Measurements from ENCODE around the gene DMD. TPM values are rescaled to one million over a fixed set of nuclear protein-coding genes. Genes with fewer than 3 reads are reported as not detected.

DMD gene
- total RNA-seq, 1 donor, result 2.4 TPM

DNA sequence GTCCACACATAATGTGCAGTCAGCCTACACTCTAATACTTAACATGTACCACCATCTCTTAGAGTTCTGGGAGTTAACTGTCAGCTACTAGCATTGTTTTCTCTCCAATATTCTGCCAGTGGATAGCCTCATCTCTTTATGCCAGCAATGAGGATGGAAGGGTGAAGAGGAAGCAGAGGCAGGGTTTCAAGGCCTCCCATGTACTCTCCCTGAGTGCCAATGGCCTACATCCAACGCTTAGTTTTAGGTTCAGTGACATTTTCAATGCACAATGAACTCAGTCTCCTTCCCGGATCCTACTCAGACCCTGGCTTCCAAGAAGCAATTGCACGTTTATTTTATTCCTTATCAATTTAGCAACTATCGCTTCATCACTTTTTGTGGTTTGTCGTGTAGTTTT lies 686.1 kb downstream of the DMD start:
- no peaks in the 10 kb centered on the region for H3K27me3 ChIP-seq (ENCODE audit: insufficient read depth, low read length)
- H3K9me3 ChIP-seq (ENCODE audit: low read depth, low read length), result no peaks in the 10 kb centered on the region
- H3K4me3 ChIP-seq (ENCODE audit: low read length), result no peak overlapping the region
- no peaks in the 10 kb centered on the region for H3K4me1 ChIP-seq (ENCODE audit: insufficient read depth, low read length)

DNA sequence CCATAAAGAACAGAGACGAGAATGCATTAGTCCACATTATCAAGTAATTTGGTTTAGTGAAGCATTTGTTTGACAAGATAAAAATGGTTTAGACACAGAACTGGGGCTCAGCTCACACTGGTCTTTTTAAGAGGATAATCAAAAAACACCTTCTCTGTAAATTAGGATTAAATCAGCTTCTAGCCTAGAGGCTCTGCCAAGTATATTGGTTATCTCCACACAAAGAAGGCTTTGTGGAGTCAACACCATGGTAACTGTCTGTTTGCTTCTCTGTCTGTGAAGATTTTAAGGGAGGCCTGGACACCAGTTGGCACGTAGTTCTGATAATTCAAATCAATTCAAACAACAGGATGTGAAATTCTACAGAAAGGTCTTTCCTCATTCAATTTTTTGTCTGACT lies 687.0 kb downstream of the DMD start:
- H3K27me3 ChIP-seq (ENCODE audit: insufficient read depth, low read length), result no peaks in the 10 kb centered on the region
- no peaks in the 10 kb centered on the region for H3K9me3 ChIP-seq (ENCODE audit: low read depth, low read length)
- H3K4me3 ChIP-seq (ENCODE audit: low read length), result no peak overlapping the region
- H3K4me1 ChIP-seq (ENCODE audit: insufficient read depth, low read length), result no peaks in the 10 kb centered on the region

DNA sequence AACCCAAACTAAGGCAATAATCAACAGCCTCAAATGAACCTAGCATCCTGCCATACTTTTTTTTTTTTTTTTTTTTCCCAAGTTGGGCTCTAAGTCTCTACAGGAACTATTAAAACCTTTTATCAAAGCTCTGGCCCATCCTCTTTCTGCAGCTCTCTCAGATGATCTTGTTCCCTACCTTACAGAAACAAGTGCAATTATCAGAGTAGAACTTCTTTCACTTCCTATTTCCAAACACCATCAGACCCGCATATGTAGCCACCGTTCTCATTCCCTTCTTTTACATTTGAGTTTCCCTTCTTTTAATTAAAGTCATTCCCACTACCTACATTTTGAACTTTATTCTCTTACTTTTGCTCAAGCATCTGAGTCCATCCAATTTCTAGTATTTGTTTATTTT lies 690.6 kb downstream of the DMD start:
- H3K27me3 ChIP-seq (ENCODE audit: insufficient read depth, low read length), result no peaks in the 10 kb centered on the region
- H3K4me1 ChIP-seq (ENCODE audit: insufficient read depth, low read length), result no peaks in the 10 kb centered on the region
- no peak overlapping the region for H3K4me3 ChIP-seq (ENCODE audit: low read length)
- H3K9me3 ChIP-seq (ENCODE audit: low read depth, low read length), result no peaks in the 10 kb centered on the region

DNA sequence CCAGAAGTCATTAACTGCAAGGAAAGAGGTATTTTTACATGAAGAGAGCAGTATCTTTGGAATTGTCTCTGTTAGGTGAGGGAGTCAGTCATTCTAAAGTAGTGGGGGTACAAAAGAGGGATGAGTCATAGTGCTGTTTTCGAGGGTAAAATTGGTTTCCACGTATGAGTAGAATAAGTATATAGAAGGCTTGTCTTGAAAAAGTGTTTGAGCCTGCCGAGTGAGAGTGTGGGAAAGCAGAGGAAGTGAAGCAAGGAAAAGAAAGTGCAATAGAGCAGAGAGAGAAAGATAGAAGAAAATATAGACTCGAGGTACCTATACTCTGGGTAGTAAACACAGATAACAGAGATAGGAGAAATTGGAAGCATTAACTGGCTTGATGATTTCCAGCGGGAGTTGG lies 696.4 kb downstream of the DMD start:
- Histone ChIP-seq H3K4me1 (ENCODE audit: insufficient read depth, low read length) (no peaks in the 10 kb centered on the region), H3K9me3 (ENCODE audit: low read depth, low read length) (no peaks in the 10 kb centered on the region), H3K4me3 (ENCODE audit: low read length) (no peak overlapping the region), H3K27me3 (ENCODE audit: insufficient read depth, low read length) (no peaks in the 10 kb centered on the region)

DNA sequence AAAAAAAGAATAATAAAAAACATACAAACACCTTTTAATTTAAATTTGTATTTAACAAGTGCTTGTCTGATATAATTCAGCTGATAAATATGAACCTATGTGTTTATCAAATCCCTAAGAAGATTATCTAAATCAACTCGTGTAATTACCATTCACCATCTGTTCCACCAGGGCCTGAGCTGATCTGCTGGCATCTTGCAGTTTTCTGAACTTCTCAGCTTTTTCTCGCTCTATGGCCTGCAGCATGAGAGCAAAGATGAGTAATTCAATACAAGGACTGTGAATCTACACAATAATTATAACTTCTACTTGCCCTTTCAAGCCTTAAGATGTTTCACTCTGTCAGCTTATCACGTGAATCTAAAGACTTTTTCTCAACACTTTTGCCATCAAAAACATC lies 709.7 kb downstream of the DMD start:
- Histone ChIP-seq H3K4me3 (ENCODE audit: low read length) (no peak overlapping the region), H3K9me3 (ENCODE audit: low read depth, low read length) (no peaks in the 10 kb centered on the region), H3K27me3 (ENCODE audit: insufficient read depth, low read length) (no peaks in the 10 kb centered on the region), H3K4me1 (ENCODE audit: insufficient read depth, low read length) (no peaks in the 10 kb centered on the region)

DNA sequence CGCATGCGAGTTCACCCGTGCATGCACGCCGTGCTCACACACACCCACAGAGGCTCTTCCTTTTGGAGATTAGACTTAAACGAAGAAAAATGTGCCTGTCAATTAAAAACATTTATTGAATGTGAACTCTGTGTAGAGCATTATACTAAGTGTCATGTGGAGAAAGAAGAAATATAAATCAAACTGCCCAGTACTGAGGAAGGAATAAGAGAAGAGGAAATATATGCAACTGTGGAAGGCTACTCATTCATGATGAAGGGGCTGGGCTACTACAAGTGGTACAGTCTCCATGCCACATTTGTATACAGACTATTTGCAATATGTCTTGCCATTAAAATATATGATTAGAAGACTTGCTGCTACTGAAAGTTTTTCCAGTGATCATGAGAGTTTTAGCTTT lies 714.7 kb downstream of the DMD start:
- no peaks in the 10 kb centered on the region for H3K27me3 ChIP-seq (ENCODE audit: insufficient read depth, low read length)
- no peak overlapping the region for H3K4me3 ChIP-seq (ENCODE audit: low read length)
- H3K9me3 ChIP-seq (ENCODE audit: low read depth, low read length), result no peaks in the 10 kb centered on the region

DNA sequence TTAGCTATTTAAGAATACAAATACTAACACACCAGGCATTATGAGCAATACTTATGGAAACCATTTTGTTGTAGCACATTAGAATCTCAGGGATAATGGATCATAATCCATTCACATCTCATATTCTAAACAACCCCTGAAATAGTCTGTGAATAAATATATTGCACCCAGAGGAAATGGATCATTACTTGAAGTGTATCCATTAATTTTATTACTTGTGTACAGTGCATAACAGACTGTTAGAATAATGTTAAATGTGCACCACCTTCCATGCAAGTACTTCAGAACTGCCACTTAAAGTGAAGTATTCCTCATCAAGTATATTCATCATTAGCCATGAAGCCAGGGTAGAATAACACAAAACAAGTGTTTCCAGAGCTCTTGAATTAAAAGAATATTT lies 715.5 kb downstream of the DMD start:
- no peaks in the 10 kb centered on the region for H3K27me3 ChIP-seq (ENCODE audit: insufficient read depth, low read length)
- no peaks in the 10 kb centered on the region for H3K4me1 ChIP-seq (ENCODE audit: insufficient read depth, low read length)
- H3K9me3 ChIP-seq (ENCODE audit: low read depth, low read length), result no peaks in the 10 kb centered on the region
- no peak overlapping the region for H3K4me3 ChIP-seq (ENCODE audit: low read length)

More for the DNA sequence above, 714.7 kb downstream of the DMD start:
- H3K4me1 ChIP-seq (ENCODE audit: insufficient read depth, low read length), result no peaks in the 10 kb centered on the region

DNA sequence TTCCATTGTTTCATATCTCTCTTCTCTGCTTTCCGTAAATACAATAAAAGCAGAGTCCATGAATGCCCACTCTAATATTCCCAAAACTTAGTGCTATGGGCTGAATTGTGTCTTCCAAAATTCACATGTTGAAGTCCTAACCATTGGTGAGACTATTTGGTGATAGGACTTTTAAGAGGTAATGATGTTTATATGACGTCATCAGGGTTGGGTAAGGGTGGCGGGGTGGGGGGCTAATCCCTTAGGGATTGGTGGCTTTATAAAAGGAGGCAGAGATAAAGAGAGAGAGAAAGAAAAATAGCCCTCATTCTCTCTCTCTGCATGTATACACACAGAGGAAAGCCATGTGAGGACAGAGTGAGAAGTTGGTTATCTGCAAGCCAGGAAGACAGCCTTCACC lies 722.2 kb downstream of the DMD start:
- Histone ChIP-seq H3K27me3 (ENCODE audit: insufficient read depth, low read length) (no peaks in the 10 kb centered on the region), H3K4me1 (ENCODE audit: insufficient read depth, low read length) (no peaks in the 10 kb centered on the region), H3K9me3 (ENCODE audit: low read depth, low read length) (no peaks in the 10 kb centered on the region), H3K4me3 (ENCODE audit: low read length) (no peak overlapping the region)

DNA sequence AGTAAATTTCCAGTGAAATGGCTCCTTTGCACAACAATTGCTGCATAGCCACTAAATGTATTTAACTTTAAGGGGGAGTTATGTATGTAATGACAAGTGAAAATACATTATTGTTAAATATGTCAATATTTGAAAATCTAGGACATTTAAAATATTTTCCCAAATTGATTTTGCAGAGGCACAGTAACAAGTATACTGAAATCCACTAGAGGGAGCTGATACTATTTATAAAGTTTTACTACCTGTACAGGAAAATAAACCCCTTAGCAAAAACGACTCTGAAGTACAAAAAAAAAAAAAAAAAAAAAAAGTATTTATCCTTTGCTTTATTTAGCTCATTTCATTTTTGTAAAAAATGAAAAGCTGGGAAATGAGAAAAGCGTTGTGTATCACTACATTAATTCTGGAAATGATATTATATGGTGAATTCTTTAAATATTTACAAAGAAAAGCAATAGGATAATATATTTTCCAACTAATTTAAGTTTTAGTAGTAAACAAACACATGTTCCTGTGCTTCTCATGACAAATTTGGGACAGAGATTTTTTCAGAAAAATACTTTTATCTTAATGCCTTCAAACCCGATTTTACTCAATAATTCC lies 727.7 kb downstream of the DMD start:
- H3K27me3 ChIP-seq (ENCODE audit: insufficient read depth, low read length), result no peaks in the 10 kb centered on the region
- no peaks in the 10 kb centered on the region for H3K9me3 ChIP-seq (ENCODE audit: low read depth, low read length)
- no peak overlapping the region for H3K4me3 ChIP-seq (ENCODE audit: low read length)
- H3K4me1 ChIP-seq (ENCODE audit: insufficient read depth, low read length), result no peaks in the 10 kb centered on the region

DNA sequence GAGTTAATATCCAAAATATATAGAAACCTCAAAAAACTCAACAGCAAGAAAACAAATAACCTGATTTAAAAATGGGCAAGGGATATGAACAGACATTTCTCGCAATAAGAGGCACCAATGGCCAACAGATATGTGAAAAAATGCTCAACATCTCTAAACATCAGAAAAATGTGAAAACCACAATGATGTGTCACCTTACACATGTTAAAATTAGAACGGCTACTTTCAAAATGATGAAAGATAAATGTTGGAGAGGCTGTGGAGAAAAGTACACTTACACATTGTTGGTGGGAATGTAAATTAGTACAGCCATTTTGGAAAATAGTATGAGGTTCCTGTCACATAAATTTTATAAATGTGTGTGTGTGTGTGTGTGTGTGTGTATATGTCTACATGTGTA lies 731.3 kb downstream of the DMD start:
- Histone ChIP-seq H3K4me3 (ENCODE audit: low read length) (no peak overlapping the region), H3K27me3 (ENCODE audit: insufficient read depth, low read length) (no peaks in the 10 kb centered on the region), H3K4me1 (ENCODE audit: insufficient read depth, low read length) (no peaks in the 10 kb centered on the region), H3K9me3 (ENCODE audit: low read depth, low read length) (no peaks in the 10 kb centered on the region)

DNA sequence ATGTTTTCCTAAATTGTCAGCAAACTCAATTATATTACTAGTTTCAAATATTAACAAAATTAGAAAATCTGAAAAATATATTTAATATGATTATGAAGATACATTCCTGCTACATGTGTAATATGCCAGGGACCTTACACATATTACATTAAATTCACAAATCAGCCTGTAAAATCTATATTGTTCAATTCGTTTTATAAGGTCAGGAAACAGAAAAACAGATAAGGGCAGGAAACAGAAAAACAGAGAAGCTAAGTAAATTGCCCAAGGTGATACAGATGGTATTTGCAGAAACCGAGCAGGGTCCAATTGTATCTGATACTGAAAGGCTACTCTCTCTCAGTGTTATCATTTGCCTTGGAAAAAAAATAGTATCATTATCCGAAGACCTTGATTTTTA lies 739.0 kb downstream of the DMD start:
- Histone ChIP-seq H3K4me1 (ENCODE audit: insufficient read depth, low read length) (no peaks in the 10 kb centered on the region), H3K4me3 (ENCODE audit: low read length) (no peak overlapping the region), H3K9me3 (ENCODE audit: low read depth, low read length) (no peaks in the 10 kb centered on the region), H3K27me3 (ENCODE audit: insufficient read depth, low read length) (no peaks in the 10 kb centered on the region)

DNA sequence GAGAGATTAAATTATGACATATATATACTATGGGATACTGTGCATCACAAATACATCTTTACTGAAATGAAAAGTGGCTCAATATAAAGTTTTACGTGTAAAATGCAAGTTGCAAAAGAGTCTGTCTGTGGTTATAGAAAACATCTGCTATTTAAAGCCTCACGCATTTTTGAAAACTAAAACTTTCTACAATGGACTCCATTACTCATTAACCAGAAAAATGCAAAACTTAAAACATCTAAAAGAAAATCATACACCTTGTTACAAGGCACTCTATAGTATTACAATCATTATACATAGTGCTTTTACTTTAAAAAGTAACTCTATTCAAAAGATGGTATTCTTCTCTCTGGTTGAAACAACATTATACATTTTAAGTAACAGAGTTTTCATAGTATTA lies 755.6 kb downstream of the DMD start:
- no peaks in the 10 kb centered on the region for H3K27me3 ChIP-seq (ENCODE audit: insufficient read depth, low read length)
- H3K9me3 ChIP-seq (ENCODE audit: low read depth, low read length), result no peaks in the 10 kb centered on the region
- H3K4me1 ChIP-seq (ENCODE audit: insufficient read depth, low read length), result no peaks in the 10 kb centered on the region
- no peak overlapping the region for H3K4me3 ChIP-seq (ENCODE audit: low read length)

DNA sequence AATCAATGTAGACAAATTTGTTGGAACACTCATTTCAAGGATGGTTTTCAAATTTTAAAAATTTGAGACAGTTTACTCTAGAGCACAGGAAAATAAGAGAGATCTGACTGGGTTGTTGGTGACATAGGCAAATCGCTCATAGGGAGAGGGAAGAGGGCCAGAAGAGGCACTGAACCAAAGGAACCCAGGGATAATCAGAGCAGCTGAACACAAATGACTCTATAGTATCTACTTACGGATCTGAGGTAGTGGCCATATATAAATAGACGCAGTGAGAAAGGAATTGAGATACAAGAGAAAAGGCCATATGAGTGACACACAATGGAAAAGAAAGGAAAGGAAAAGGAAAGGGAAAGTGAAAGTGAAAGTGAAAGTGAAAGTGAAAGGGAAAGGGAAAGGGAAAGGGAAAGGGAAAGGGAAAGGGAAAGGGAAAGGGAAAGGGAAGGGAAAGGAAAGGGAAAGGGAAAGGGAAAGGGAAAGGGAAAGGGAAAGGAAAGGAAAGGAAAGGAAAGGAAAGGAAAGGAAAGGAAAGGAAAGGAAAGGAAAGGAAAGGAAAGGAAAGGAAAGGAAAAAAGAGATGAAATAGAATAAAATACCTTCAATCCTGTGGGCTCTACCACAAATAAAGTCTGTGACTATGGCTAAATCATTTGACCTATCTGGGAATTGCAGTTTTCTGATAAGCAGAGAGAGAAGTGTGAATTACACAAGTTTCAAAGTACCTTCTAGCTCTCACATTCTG lies 759.2 kb downstream of the DMD start:
- H3K4me3 ChIP-seq (ENCODE audit: low read length), result no peak overlapping the region
- no peaks in the 10 kb centered on the region for H3K4me1 ChIP-seq (ENCODE audit: insufficient read depth, low read length)

DNA sequence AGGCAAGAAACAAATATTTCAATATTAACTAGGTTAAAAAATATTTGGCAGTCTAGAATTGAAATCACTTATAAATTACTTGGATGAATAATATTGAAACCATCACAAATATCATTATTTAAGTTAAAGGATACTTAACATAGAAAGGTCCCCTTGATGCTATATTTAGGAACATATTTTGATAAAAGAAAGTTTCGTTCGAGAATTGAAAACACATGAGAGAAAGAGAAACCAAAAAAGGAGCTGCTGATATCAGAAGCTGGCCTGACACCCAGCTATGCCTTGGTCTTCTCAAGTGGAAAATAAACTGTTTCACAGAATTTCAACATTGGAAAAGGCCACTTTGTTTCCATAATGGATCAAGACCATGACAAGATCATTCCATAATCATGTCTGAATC lies 762.4 kb downstream of the DMD start:
- Histone ChIP-seq H3K4me3 (ENCODE audit: low read length) (no peak overlapping the region), H3K4me1 (ENCODE audit: insufficient read depth, low read length) (no peaks in the 10 kb centered on the region), H3K27me3 (ENCODE audit: insufficient read depth, low read length) (no peaks in the 10 kb centered on the region), H3K9me3 (ENCODE audit: low read depth, low read length) (no peaks in the 10 kb centered on the region)

More for the DNA sequence above, 759.2 kb downstream of the DMD start:
- Histone ChIP-seq H3K9me3 (ENCODE audit: low read depth, low read length) (no peaks in the 10 kb centered on the region), H3K27me3 (ENCODE audit: insufficient read depth, low read length) (no peaks in the 10 kb centered on the region)

DNA sequence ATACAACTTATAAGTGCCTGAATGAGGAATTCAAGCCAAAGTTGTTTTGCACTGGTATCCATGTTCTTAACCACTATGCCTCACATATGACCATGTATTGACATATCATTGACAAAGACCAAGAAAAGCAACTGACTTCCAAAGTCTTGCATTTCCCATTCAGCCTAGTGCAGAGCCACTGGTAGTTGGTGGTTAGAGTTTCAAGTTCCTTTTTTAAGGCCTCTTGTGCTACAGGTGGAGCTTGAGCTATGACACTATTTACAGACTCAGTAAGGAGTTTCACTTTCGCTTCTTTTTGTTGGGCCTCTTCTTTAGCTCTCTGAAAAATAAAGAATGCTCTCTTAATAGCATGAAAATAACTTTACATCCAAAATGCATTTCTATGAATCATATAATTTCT lies 763.0 kb downstream of the DMD start:
- H3K4me1 ChIP-seq (ENCODE audit: insufficient read depth, low read length), result no peaks in the 10 kb centered on the region
- no peaks in the 10 kb centered on the region for H3K27me3 ChIP-seq (ENCODE audit: insufficient read depth, low read length)
- H3K4me3 ChIP-seq (ENCODE audit: low read length), result no peak overlapping the region
- no peaks in the 10 kb centered on the region for H3K9me3 ChIP-seq (ENCODE audit: low read depth, low read length)

DNA sequence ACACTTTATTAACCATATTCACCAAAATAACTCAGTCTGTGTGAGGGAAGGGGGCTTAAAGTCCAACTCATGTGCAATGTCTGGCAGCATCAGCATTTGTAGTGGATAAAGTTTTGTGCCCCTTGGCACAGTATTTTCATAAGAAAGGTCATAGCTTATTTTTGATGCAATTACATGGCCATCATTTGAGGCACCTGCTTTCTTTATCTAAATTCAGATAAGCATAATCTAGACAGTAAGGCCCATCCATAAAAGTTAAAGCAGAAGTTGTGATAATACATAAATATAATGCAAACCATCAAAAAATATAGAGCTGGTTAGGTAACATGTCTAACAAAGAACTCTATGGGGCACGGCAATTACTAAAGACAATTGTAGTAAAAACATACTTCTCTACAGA lies 763.7 kb downstream of the DMD start:
- H3K4me1 ChIP-seq (ENCODE audit: insufficient read depth, low read length), result no peaks in the 10 kb centered on the region
- no peaks in the 10 kb centered on the region for H3K9me3 ChIP-seq (ENCODE audit: low read depth, low read length)
- H3K27me3 ChIP-seq (ENCODE audit: insufficient read depth, low read length), result no peaks in the 10 kb centered on the region
- H3K4me3 ChIP-seq (ENCODE audit: low read length), result no peak overlapping the region

Measured in mononuclear cell (primary cell).